Renal pelvis (tissue), 4 donors: ENCODE measurements around the gene DENND2D. TPM values are rescaled to one million over a fixed set of nuclear protein-coding genes. Genes with fewer than 3 reads are reported as not detected.
A peak's percentile ranks its signal among the peaks of the same experiment; 100 is the strongest.

Experiments
- DNase-seq: peaks from one replicate; pipeline ENCODE4 v3.0.0-alpha.2; 2013
- polyA plus RNA-seq, 3 donors: library from polyadenylated mRNA; unstranded; fragments of 120-200 nt; gene quantifications; one replicate each; pipeline ENCODE4 v1.2.1, GENCODE V29; 2013; ENCODE audit not compliant: insufficient read length in 3 of 3

Gene DENND2D
- polyA plus RNA-seq, 3 donors: 17.8 to 23.1 (median 18.2) TPM

DNA sequence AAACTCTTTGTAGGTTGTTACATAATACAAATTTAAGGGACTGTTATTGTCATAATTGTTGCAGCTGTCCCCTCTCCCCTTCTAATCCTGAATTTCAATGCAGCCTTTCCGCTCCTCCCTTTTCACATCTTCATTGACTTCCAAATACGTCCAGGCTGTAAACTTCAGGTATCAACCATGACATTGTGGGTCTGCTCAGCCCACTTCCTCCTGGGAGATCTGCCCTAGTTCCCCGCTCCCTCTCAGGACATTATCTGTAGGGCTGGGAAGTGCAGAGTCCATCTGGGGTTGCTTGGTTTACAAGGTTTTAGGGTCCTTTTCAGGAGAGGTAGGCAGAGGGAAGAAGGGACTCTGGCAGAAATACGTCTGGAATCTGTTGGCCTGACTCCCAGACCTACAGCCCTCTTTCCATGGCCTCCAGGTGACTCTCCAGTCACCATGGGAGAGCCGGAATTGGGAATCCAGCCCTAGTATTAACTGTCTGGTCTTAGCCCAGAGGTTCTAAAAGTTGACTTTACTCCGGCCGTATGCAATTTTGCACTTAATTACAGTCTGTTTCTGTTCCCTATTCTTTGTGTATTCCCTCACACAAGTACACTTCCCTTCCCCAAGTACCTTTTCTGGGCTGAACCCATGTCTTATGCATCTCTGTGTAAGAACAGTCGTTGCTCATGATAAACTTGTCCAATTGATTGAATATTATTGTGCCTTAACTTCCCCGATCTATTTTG, 4.7 kb upstream of the DENND2D start:
- no peak for DNase-seq

- peak; percentile 12 for DNase-seq
Measured at GRCh38 chr1:111204201-111204982, 3.9 kb upstream of the DENND2D start.

DNA sequence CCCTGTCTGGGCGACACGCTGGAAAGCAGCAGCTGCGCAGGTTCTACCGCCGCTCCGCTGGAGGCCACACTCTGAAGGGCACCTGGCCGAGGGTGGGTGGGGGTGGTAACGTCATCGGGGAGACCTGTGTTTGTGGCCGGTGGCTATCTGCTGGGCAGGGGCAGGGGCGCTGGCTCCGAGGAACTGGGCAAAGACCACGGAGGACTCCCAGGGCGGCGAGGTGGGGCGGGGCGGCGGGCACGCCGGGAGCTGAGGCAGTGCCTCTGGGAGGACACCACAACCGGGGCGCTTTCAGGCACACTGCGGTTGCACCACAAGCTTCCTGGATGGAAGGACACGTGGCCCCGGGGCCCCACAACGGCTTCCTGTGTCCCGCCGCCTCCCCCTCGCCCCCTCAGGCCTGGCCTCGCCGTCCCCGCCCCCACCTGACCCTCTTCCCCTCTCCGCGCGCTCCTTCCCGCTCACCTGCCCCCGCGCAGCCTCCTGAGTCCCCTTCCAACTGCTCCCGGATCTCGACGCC, 3.3 kb upstream of the DENND2D start:
- DNase-seq: peak; percentile 28

GRCh38 chr1:111202707-111203623, 2.5 kb upstream of the DENND2D start:
- DNase-seq: no peak

DNA sequence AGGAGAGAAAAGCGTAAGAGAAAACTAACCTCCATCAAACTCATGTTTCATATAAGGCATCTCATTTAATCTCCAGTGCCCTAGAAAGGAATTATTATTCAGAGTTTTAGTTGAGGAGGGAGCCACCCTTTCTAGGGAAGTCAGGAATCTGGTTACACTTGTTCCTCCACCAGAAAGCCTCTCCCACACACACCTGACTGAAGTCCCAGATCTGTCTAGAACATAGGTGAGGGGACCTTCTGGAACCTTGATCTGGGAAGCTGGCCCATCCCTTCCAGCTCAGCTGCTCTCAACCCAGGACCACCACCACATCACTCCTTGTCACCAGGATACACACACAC, 1.9 kb upstream of the DENND2D start:
- no peak for DNase-seq

- no peak for DNase-seq
Measured at GRCh38 chr1:111201275-111202090, 1.0 kb upstream of the DENND2D start.

- no peak for DNase-seq
Measured at GRCh38 chr1:111200802-111201161, 336 bp upstream of the DENND2D start.

DNA sequence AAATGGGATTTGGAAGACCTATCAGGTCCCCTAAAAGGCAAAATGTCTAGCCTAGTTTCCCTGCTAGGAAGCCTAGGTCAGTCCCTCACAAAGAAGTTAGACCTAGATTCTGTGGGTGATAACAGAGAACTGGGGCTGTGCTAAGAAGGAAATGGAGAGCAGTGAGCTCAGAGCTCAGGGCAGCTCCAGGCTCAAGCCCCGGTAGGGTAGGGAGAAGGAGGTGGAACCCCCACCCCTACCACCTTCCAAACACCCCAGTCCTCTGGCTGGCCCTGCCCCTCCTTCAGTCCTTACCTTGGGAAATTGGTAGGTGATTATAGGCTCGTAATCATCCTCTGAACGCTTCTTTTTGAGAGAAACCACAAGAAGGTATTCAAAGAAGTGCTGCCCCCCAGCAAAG, 1.1 kb downstream of the DENND2D start:
- no peak for DNase-seq

DNA sequence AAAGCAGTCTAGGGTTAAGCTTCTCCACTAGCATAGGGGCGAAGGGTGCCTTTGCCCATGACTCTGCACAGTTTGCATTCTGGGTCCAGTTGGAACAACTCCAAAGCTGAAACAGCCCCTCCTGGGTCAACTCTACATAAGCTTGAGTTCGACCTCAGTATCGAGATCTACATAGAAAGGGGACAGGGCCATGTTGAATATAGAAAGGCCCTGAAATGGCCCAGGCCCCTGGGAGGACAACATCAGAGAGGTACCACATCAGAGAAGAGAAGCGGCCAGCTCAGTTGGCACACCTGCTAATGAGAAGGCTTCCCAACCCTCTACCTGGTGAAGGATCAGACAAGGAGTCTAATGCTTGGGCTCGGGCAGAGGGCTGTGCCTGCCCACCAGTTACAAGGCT, 1.6 kb downstream of the DENND2D start:
- no peak for DNase-seq

- DNase-seq: no peak
Measured at GRCh38 chr1:111197598-111198284, 2.7 kb downstream of the DENND2D start.

DNA sequence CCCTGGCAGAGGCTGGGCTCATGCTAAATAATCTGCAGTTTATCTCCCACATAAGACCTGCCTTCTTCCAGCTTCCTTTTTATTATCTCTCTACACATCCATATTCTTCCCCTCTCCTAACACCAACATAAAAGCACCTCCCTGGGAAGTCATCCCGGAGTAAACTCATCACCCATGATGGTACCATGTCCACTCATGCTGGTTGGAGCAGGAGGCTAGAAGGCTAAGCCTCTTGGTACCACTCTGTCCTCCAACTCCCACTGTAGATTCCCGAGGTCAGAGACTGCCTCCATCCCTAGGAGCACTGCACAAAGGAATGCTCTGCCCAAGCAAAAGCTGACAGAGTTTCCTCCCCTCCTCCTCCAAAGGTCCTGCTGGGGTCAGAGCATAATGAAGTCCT, 4.2 kb downstream of the DENND2D start:
- no peak for DNase-seq

GRCh38 chr1:111195002-111195684, 5.3 kb downstream of the DENND2D start:
- no peak for DNase-seq

DNA sequence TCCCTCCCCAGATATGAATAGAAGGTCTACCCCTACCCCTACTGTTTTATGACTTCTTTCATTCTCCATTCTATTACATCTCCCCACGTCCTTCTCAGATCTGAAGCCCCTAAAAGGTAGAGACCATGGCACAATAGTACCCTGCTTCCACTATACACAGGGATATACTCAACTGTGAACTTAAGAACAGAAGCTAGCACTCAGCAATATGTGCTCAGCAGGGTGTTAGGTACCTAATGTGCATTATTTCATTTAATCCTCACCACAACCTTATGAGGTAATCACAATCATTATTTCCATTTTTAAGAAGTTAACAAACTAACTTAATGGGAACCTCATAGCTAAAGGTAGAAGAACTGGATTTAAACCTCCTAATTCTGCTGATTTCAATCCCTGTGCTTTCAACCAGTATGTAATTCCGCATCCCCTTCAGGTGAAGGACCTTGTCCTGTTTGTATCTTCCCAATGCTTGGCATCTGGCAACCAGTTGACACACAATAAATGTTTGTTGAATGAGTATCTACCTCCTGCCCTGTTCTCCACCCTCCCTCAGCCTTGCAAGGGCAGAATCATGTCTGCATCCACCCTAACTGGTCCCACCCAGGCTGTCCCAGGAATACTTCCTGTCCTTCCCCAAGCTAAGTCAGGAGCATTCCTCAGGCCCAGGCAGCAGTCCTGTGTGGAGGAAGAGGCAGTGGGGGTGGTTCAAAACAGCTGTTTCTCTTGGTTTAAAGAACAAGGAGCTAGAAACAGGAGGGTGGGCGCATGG, 6.5 kb downstream of the DENND2D start:
- DNase-seq: no peak

- no peak for DNase-seq
Measured at GRCh38 chr1:111192658-111193519, 7.6 kb downstream of the DENND2D start.

GRCh38 chr1:111192074-111192473, 8.4 kb downstream of the DENND2D start:
- DNase-seq: no peak

GRCh38 chr1:111191496-111191895, 8.9 kb downstream of the DENND2D start:
- no peak for DNase-seq

- DNase-seq: no peak
Measured at GRCh38 chr1:111190931-111191451, 9.5 kb downstream of the DENND2D start.

DNA sequence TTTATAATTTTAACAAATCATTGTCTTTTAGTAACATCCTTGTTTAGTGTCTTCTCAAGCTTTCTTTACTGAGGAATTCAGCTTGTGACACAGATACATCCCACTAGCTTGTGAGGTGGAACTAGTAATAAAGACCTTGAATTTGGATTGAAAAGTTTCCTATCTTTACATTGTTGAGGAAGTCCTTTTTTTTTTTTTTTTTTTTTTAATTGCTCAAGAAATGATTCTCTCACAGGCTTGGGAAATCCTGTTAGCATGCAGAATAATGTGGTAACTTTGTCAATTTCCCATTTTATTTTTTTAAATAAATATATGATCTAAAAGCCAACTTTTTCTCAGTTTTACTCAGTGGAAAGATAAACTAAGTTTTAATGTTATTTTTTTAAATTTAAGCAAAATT, 15.8 kb downstream of the DENND2D start:
- no peak for DNase-seq
